ENCODE data around the gene GRPEL1. TPM values are rescaled to one million over a fixed set of nuclear protein-coding genes. Genes with fewer than 3 reads are reported as not detected.

Gene GRPEL1
- total and polyA plus RNA-seq, 2 experiments from 2014 or later = 28.3 to 56.5 TPM

- no peak overlapping the region for H3K4me3 ChIP-seq
Observed at GRCh38 chr4:7034262-7035081, 33.4 kb downstream of the GRPEL1 start.

GRCh38 chr4:7032596-7032995, 35.3 kb downstream of the GRPEL1 start:
- H3K36me3 ChIP-seq (replicated peaks; ENCODE audit: insufficient read depth, low read depth) = peaks cover 3% of the 10 kb centered on the region
- H3K27ac ChIP-seq = no peak overlapping the region
- TF ChIP-seq EZH2phosphoT487 (IDR thresholded peaks at IDR 0.05; ENCODE audit: low read depth, severe bottlenecking, unreplicated experiment) = no peak
- no peak overlapping the region for H3K4me2 ChIP-seq
- H3K9me3 ChIP-seq (ENCODE audit: low read depth) = no peaks in the 10 kb centered on the region
- H3K4me1 ChIP-seq (ENCODE audit: insufficient read depth) = peaks cover 6% of the 10 kb centered on the region
- no peaks in the 10 kb centered on the region for H4K20me1 ChIP-seq (ENCODE audit: insufficient read depth, poor library complexity, severe bottlenecking)
- H3K79me2 ChIP-seq = no peaks in the 10 kb centered on the region
- DNase-seq (ENCODE audit: low spot score) = no peak
- H3K27me3 ChIP-seq = no peaks in the 10 kb centered on the region
- no peaks in the 10 kb centered on the region for H3K9me2 ChIP-seq (replicated peaks; ENCODE audit: insufficient read depth)
- H2AFZ ChIP-seq = no peak overlapping the region
- no peak overlapping the region for H3K4me3 ChIP-seq
- 84% methylated on average over 8 of the region's 8 CpGs for WGBS (ENCODE audit: low lambda C conversion rate, missing lambda C conversion rate)

More at GRCh38 chr4:7034262-7035081, 33.4 kb downstream of the GRPEL1 start:
- peak overlapping the region; percentile 62 for H3K4me2 ChIP-seq
- H3K9me3 ChIP-seq (ENCODE audit: low read depth) = no peaks in the 10 kb centered on the region
- no peaks in the 10 kb centered on the region for H3K79me2 ChIP-seq
- peaks cover 3% of the 10 kb centered on the region for H3K36me3 ChIP-seq (replicated peaks; ENCODE audit: insufficient read depth, low read depth)
- H4K20me1 ChIP-seq (ENCODE audit: insufficient read depth, poor library complexity, severe bottlenecking) = no peaks in the 10 kb centered on the region
- no peak overlapping the region for H2AFZ ChIP-seq
- H3K4me1 ChIP-seq (ENCODE audit: insufficient read depth) = peaks cover 6% of the 10 kb centered on the region
- peak overlapping the region; percentile 71 for H3K27ac ChIP-seq
- TF ChIP-seq EZH2phosphoT487 (IDR thresholded peaks at IDR 0.05; ENCODE audit: low read depth, severe bottlenecking, unreplicated experiment) (no peak), EZH2 (IDR thresholded peaks at IDR 0.05; ENCODE audit: borderline replicate concordance) (no peak)
- TF ChIP-seq, protein P1, sequence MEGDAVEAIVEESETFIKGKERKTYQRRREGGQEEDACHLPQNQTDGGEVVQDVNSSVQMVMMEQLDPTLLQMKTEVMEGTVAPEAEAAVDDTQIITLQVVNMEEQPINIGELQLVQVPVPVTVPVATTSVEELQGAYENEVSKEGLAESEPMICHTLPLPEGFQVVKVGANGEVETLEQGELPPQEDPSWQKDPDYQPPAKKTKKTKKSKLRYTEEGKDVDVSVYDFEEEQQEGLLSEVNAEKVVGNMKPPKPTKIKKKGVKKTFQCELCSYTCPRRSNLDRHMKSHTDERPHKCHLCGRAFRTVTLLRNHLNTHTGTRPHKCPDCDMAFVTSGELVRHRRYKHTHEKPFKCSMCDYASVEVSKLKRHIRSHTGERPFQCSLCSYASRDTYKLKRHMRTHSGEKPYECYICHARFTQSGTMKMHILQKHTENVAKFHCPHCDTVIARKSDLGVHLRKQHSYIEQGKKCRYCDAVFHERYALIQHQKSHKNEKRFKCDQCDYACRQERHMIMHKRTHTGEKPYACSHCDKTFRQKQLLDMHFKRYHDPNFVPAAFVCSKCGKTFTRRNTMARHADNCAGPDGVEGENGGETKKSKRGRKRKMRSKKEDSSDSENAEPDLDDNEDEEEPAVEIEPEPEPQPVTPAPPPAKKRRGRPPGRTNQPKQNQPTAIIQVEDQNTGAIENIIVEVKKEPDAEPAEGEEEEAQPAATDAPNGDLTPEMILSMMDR (IDR thresholded peaks at IDR 0.05; ENCODE audit: poor library complexity) = no peak
- peak; percentile 78 for DNase-seq (ENCODE audit: low spot score)
- 60% methylated on average over 20 of the region's 20 CpGs for WGBS (ENCODE audit: low lambda C conversion rate, missing lambda C conversion rate)
- H3K9me2 ChIP-seq (replicated peaks; ENCODE audit: insufficient read depth) = no peaks in the 10 kb centered on the region
- H3K27me3 ChIP-seq = no peaks in the 10 kb centered on the region

DNA sequence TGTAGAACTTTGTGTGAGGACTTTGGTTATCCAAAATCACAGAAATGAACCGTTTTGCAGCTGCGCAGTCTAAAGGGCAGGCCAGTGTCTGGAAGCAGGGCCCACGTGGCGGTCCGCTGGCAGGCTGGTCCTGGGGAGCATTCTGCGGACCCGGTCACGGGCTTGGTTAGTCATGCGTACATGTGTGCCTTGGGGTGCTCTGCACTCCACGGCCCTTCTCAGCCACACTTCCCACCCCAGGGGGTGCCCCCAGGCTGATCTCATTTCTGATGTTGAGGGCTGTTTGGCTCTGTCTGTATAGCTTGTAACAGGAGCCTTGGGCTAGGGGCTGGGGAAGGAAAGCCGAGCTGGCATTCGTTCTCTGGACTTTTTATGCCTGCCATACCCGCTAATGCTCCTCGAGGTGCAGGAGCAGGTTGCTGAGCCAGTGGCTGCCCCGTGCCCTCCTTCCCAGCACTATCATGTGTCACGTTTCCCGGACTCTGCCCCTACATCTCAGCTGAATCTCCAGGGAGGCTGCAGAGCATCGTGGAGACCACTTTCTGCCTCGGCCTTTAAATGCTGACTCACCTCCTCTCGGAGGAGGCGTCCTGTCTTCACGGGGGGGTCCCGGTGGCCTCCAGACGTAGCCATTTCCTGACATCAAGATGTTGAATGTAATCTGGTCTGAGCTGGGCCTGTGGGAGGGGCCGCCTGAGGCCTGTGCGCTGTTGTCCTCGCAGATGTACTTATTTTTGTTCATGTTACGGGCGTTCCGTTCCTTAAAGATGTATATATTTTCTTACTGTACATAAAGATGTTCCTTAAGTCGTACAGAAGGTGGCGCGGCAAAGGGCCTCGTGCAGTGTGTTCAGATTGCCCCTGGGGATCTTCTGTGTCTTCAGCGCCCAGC, 36.1 kb downstream of the GRPEL1 start:
- H3K36me3 ChIP-seq (replicated peaks; ENCODE audit: insufficient read depth, low read depth) = peaks cover 3% of the 10 kb centered on the region
- 88% methylated on average over 31 of the region's 35 CpGs for WGBS (ENCODE audit: low lambda C conversion rate, missing lambda C conversion rate)
- H3K4me1 ChIP-seq (ENCODE audit: insufficient read depth) = peaks cover 6% of the 10 kb centered on the region

More for the DNA sequence above, 36.1 kb downstream of the GRPEL1 start:
- Histone ChIP-seq H3K27ac (no peak overlapping the region), H2AFZ (no peak overlapping the region), H3K4me3 (no peak overlapping the region), H3K27me3 (no peaks in the 10 kb centered on the region), H3K79me2 (no peaks in the 10 kb centered on the region), H4K20me1 (ENCODE audit: insufficient read depth, poor library complexity, severe bottlenecking) (no peaks in the 10 kb centered on the region), H3K4me2 (no peak overlapping the region), H3K9me2 (replicated peaks; ENCODE audit: insufficient read depth) (no peaks in the 10 kb centered on the region), H3K9me3 (ENCODE audit: low read depth) (no peaks in the 10 kb centered on the region)
- no peak for DNase-seq (ENCODE audit: low spot score)
- TF ChIP-seq, protein P1 (IDR thresholded peaks at IDR 0.05; ENCODE audit: poor library complexity) = no peak
- TF ChIP-seq EZH2 (IDR thresholded peaks at IDR 0.05; ENCODE audit: borderline replicate concordance) (no peak), EZH2phosphoT487 (IDR thresholded peaks at IDR 0.05; ENCODE audit: low read depth, severe bottlenecking, unreplicated experiment) (no peak)

All from hepatocyte (in vitro differentiated cells).